Measurements from ENCODE around the gene CACUL1. TPM values are rescaled to one million over a fixed set of nuclear protein-coding genes. Genes with fewer than 3 reads are reported as not detected.

CACUL1 gene
- total and polyA plus RNA-seq, 2 donors (not counting 3 experiments of a cell fraction or from before 2014, with no cell fraction given), result 6.0 to 35.1 TPM

DNA sequence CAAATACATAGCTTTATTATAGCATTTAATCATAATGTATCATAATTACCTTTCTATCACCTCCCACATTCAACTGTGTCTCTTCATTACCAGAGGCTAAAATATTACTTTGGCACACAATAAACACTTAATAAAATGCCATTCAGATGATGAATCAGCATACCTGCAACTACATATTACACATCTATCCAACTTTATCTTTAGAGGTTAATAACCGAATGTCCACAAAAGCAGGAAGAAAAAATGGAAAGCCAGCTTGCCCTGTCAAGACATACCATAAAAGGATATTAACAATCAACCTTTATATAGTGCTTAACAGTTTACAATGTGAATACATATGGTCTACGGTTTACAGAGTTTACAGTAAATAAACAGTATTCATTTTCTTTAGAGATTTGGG is 12.7 kb downstream of the CACUL1 start:
- Histone ChIP-seq H3K27me3 (ENCODE audit: control insufficient read depth in 2 of 2, insufficient read depth in 2 of 2, low read length in 2 of 2) (no peaks in the 10 kb centered on the region), H3K9me1 (replicated peaks; ENCODE audit: control insufficient read depth, extremely low read depth, insufficient read depth, low read length) (no peaks in the 10 kb centered on the region), H3K4me2 (ENCODE audit: insufficient read depth, low read length) (no peak overlapping the region), H3K27ac (ENCODE audit: insufficient read depth, low read depth, low read length) (no peak overlapping the region), H2AFZ (ENCODE audit: low read depth, low read length) (no peak overlapping the region), H4K20me1 (replicated peaks; ENCODE audit: control insufficient read depth, extremely low read depth, insufficient read depth, low read length) (peaks cover 16% of the 10 kb centered on the region), H3K9me3 (replicated peaks; ENCODE audit: control insufficient read depth, insufficient read depth, low read length) (no peaks in the 10 kb centered on the region), H3K9ac (replicated peaks; ENCODE audit: extremely low read depth, insufficient read depth, low read length) (no peak overlapping the region), H3K36me3 (ENCODE audit: control insufficient read depth in 2 of 2, extremely low read depth in 1 of 2, insufficient read depth in 2 of 2, low read length in 2 of 2) (no peaks in the 10 kb centered on the region), H3K4me3 (replicated peaks in 1 of 3; ENCODE audit: insufficient read depth in 1 of 3, low read depth in 1 of 3, low read length in 3 of 3) (no peak overlapping the region), H3K4me1 (ENCODE audit: control insufficient read depth, extremely low read depth, insufficient read depth, low read length) (no peaks in the 10 kb centered on the region), H3K79me2 (ENCODE audit: control insufficient read depth, insufficient read depth, low read length) (peaks cover 86% of the 10 kb centered on the region)
- ChIA-PET POLR2A (no interaction called here), CTCF (interaction anchor here (1.0 to 1.9 kb wide), 3 partner anchors 10 to 173 kb away, joined by 4 to 5 read pairs (median 5); no protein-coding TSS in a partner anchor)
- DNase-seq (ENCODE audit: low read depth, low spot score) (no peak), FAIRE-seq (no peak)
- intact Hi-C loops (cut with micrococcal nuclease) (loop anchor here (1.0 kb wide), 1 partner anchor 13 kb away; no protein-coding TSS in a partner anchor), dilution Hi-C loops (cut with MboI; ENCODE audit: extremely low pct_ligation_motif_present, low sequenced_read_pairs) (no loop called here)
- no peak for TF ChIP-seq JUN (IDR thresholded peaks at IDR 0.05; ENCODE audit: borderline replicate concordance, insufficient read depth, insufficient read length, low read depth)
- TF ChIP-seq POLR2AphosphoS5 (IDR thresholded peaks at IDR 0.05; ENCODE audit: insufficient read depth, low read depth, low read length), result no peak
- TF ChIP-seq FOS (IDR thresholded peaks at IDR 0.05; ENCODE audit: borderline replicate concordance, insufficient read depth, low read length), result no peak
- TF ChIP-seq, protein P1, sequence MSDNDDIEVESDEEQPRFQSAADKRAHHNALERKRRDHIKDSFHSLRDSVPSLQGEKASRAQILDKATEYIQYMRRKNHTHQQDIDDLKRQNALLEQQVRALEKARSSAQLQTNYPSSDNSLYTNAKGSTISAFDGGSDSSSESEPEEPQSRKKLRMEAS (IDR thresholded peaks at IDR 0.05; ENCODE audit: insufficient read depth, insufficient read length), result no peak
- TF ChIP-seq POLR2A (IDR thresholded peaks at IDR 0.05; ENCODE audit: low read depth, low read length), result no peak
- no peak for TF ChIP-seq MYC (IDR thresholded peaks at IDR 0.05; ENCODE audit: low read depth, low read length)
- TF ChIP-seq CTCF (IDR thresholded peaks at IDR 0.05; ENCODE audit: extremely low read depth in 1 of 2, insufficient read depth in 1 of 2, low read depth in 1 of 2, low read length in 2 of 2), result no peak
- TF ChIP-seq EZH2 (IDR thresholded peaks at IDR 0.05; ENCODE audit: borderline replicate concordance, low read depth, low read length, severe bottlenecking), result no peak
- TF ChIP-seq GATA2 (IDR thresholded peaks at IDR 0.05; ENCODE audit: insufficient read depth, insufficient read length, low read depth, low read length), result no peak
- BruUV-seq (replicated peaks), result no TSS peak
